Tibial nerve (tissue), 4 donors: ENCODE measurements around the gene GAA.

Source experiments
- CTCF ChIP-seq, 5 experiments: fragments of 200-600 bp in 3 of 5; fragments of 450-650 bp in 2 of 5; sonication (generic) in 3 of 5; IDR thresholded peaks; one replicate each; pipeline ENCODE4 v1.5.1; 2016 to 2019; ENCODE audit warnings: antibody characterized with exemption in 5 of 5, mild to moderate bottlenecking in 3 of 5, moderate library complexity in 2 of 5
- EP300 ChIP-seq, 2 donors: sonication (generic); formaldehyde crosslinking; IDR thresholded peaks; one replicate each; pipeline ENCODE4 v1.6.1; 2017; ENCODE audit warnings: antibody characterized with exemption in 2 of 2, mild to moderate bottlenecking in 1 of 2
- POLR2A ChIP-seq, 2 donors: fragments of 450-650 bp; IDR thresholded peaks; one replicate each; pipeline ENCODE4 v1.6.1; 2017; ENCODE audit warnings: antibody characterized with exemption in 2 of 2, mild to moderate bottlenecking in 2 of 2, moderate library complexity in 2 of 2

- TF ChIP-seq POLR2A (IDR thresholded peaks at IDR 0.05) (no peak), CTCF (IDR thresholded peaks at IDR 0.05) (no peak), EP300 (IDR thresholded peaks at IDR 0.05) (no peak)
These were observed 11.6 kb upstream of the GAA start for GRCh38 chr17:80089762-80090161.
